Transverse colon (tissue), 4 donors: ENCODE measurements around the gene DYNC1LI1. TPM values are rescaled to one million over a fixed set of nuclear protein-coding genes. Genes with fewer than 3 reads are reported as not detected.

Experiments
- DNase-seq: peaks from one replicate; pipeline ENCODE4 v3.0.0-alpha.2; 2019
- H3K27ac ChIP-seq, 4 donors: fragments of 200-600 bp; sonication (generic); 2 replicates each; pipeline ENCODE4 v1.5.1; 2016 to 2018; ENCODE audit warnings: inconsistent platforms in 4 of 4
- H3K27me3 ChIP-seq: fragments of 200-600 bp; sonication (generic); 2 replicates; pipeline ENCODE4 v1.5.1; 2017; ENCODE audit warnings: inconsistent platforms
- H3K36me3 ChIP-seq, 4 donors: fragments of 200-600 bp; sonication (generic); 2 replicates each; pipeline ENCODE4 v1.5.1; 2017 to 2019; ENCODE audit warnings: inconsistent platforms in 4 of 4
- H3K4me1 ChIP-seq, 4 donors: fragments of 200-600 bp; sonication (generic); 2 replicates each; pipeline ENCODE4 v1.5.1; 2017 to 2020; ENCODE audit warnings: inconsistent platforms in 4 of 4
- H3K4me3 ChIP-seq, 4 donors: fragments of 200-600 bp; sonication (generic); 1 replicate in 1 of 4; 2 replicates in 3 of 4; pipeline versions ENCODE4 v1.5.1 to v1.6.1; 2017 to 2019; ENCODE audit warnings: inconsistent platforms in 4 of 4
- H3K9me3 ChIP-seq, 2 donors: fragments of 200-600 bp; sonication (generic); 2 replicates each; pipeline ENCODE4 v1.5.1; 2017 to 2019; ENCODE audit warnings: inconsistent platforms in 2 of 2
- CTCF ChIP-seq, 5 experiments: fragments of 200-600 bp in 3 of 5; fragments of 450-650 bp in 2 of 5; sonication (generic) in 3 of 5; IDR thresholded peaks; 1 replicate in 2 of 5; 2 replicates in 3 of 5; pipeline ENCODE4 v1.5.1; 2016 to 2017; ENCODE audit warnings: antibody characterized with exemption in 5 of 5, inconsistent platforms in 3 of 5, mild to moderate bottlenecking in 2 of 5, moderate library complexity in 1 of 5
- EP300 ChIP-seq: sonication (generic); formaldehyde crosslinking; IDR thresholded peaks from one replicate; pipeline ENCODE4 v1.6.1; 2017; ENCODE audit warnings: antibody characterized with exemption, low read depth
- POLR2A ChIP-seq: fragments of 450-650 bp; IDR thresholded peaks from one replicate; pipeline ENCODE4 v1.6.1; 2016; ENCODE audit warnings: antibody characterized with exemption, mild to moderate bottlenecking, moderate library complexity
- POLR2AphosphoS5 ChIP-seq, 3 donors: sonication (generic); formaldehyde crosslinking; IDR thresholded peaks; one replicate each; pipeline ENCODE4 v1.6.1; 2016; ENCODE audit warnings: antibody characterized with exemption in 3 of 3
- WGBS, 2 donors: methylation state at CpG; one replicate each; pipeline ENCODE4 v1.1.5; 2018; ENCODE audit warnings: low coverage in 1 of 2; 5-methylcytosine and 5-hydroxymethylcytosine counted together
- in situ Hi-C, 4 donors: fragments of 200-750 bp; cut with MboI; loops; one replicate each; pipeline versions ENCODE4 v1.15.0 to v1.15.1; 2017; ENCODE audit warnings: low sequenced_read_pairs in 3 of 4, low pct_ligation_motif_present in 1 of 4, low pct_unique_long_range_greater_than_20kb in 1 of 4
- intact Hi-C: fragments of 100-400 bp; cut with DNase I; formaldehyde crosslinking; loops from one replicate; pipeline ENCODE4 v1.15.1; 2023; ENCODE audit warnings: low total_unique reads
- total RNA-seq, 4 donors: library from RNA; depleted of rRNA; stranded (reverse); fragments of >200 nt; gene quantifications; one replicate each; pipeline ENCODE4 v1.1.0, GENCODE V29; 2016

DYNC1LI1 gene
- total RNA-seq, 4 donors from 2014 or later, result 2.4 to 25.9 (median 12.1) TPM

- intact Hi-C loops, result no loop called here
- WGBS, 2 donors, result 62 to 75% methylated on average over 4 of the region's 4 CpGs
- Histone ChIP-seq H3K4me1 (no peaks in the 10 kb centered on the region), H3K9me3 (no peaks in the 10 kb centered on the region), H3K27me3 (no peaks in the 10 kb centered on the region), H3K4me3 (no peak overlapping the region), H3K36me3 (no peaks in the 10 kb centered on the region), H3K27ac (no peak overlapping the region)
- no peak for DNase-seq
- in situ Hi-C loops, result no loop called here
- no peak for TF ChIP-seq POLR2AphosphoS5 (IDR thresholded peaks at IDR 0.05)
- no peak for TF ChIP-seq EP300
- no peak for TF ChIP-seq CTCF (IDR thresholded peaks at IDR 0.05)
- no peak for TF ChIP-seq POLR2A
These were observed 23.4 kb upstream of the DYNC1LI1 start for GRCh38 chr3:32593903-32594525.

GRCh38 chr3:32592696-32593353 lies 22.2 kb upstream of the DYNC1LI1 start:
- H3K9me3 ChIP-seq, result no peaks in the 10 kb centered on the region
- no peak for DNase-seq
- TF ChIP-seq EP300, result no peak
- no peak for TF ChIP-seq POLR2A
- TF ChIP-seq POLR2AphosphoS5 (IDR thresholded peaks at IDR 0.05), result no peak
- no peak for TF ChIP-seq CTCF (IDR thresholded peaks at IDR 0.05)
- in situ Hi-C loops (no loop called here), intact Hi-C loops (no loop called here)
- no peaks in the 10 kb centered on the region for H3K27me3 ChIP-seq
- H3K36me3 ChIP-seq, result no peaks in the 10 kb centered on the region
- H3K4me3 ChIP-seq, result no peak overlapping the region
- no peaks in the 10 kb centered on the region for H3K4me1 ChIP-seq
- H3K27ac ChIP-seq, result no peak overlapping the region
- 88 to 92% methylated on average over 2 to 28 of the region's 28 CpGs for WGBS, 2 donors

- in situ Hi-C loops, result no loop called here
- intact Hi-C loops, result no loop called here
- no peak overlapping the region for H3K27ac ChIP-seq
- 75 to 81% methylated on average over 2 of the region's 2 CpGs for WGBS, 2 donors
- TF ChIP-seq POLR2A (no peak), POLR2AphosphoS5 (IDR thresholded peaks at IDR 0.05) (no peak), CTCF (IDR thresholded peaks at IDR 0.05) (no peak), EP300 (no peak)
- no peak overlapping the region for H3K4me3 ChIP-seq
- H3K36me3 ChIP-seq, result no peaks in the 10 kb centered on the region
- no peaks in the 10 kb centered on the region for H3K27me3 ChIP-seq
- no peaks in the 10 kb centered on the region for H3K4me1 ChIP-seq
- no peaks in the 10 kb centered on the region for H3K9me3 ChIP-seq
- DNase-seq, result no peak
These were observed 21.4 kb upstream of the DYNC1LI1 start for GRCh38 chr3:32592011-32592410.

- H3K27ac ChIP-seq, result no peak overlapping the region
- intact Hi-C loops, result no loop called here
- H3K4me3 ChIP-seq, result no peak overlapping the region
- H3K4me1 ChIP-seq, result no peaks in the 10 kb centered on the region
- TF ChIP-seq EP300 (no peak), CTCF (IDR thresholded peaks at IDR 0.05) (no peak), POLR2A (no peak), POLR2AphosphoS5 (IDR thresholded peaks at IDR 0.05) (no peak)
- H3K27me3 ChIP-seq, result no peaks in the 10 kb centered on the region
- in situ Hi-C loops, result no loop called here
- no peaks in the 10 kb centered on the region for H3K9me3 ChIP-seq
- no peak for DNase-seq
- H3K36me3 ChIP-seq, result no peaks in the 10 kb centered on the region
- WGBS, 2 donors, result 90% methylated on average over 4 of the region's 4 CpGs; no CpG with 5 or more reads in 1 of the 2 donors
These were observed 20.5 kb upstream of the DYNC1LI1 start for GRCh38 chr3:32591186-32591585.
